IPS-15b (cell line): ENCODE results near the gene SLC46A1.

ENCODE experiments used
- H3K27me3 ChIP-seq: one replicate; pipeline ENCODE4 v1.6.1; 2013; ENCODE audit warnings: low read length; ENCODE audit not compliant: control insufficient read depth, insufficient read depth
- H3K36me3 ChIP-seq: one replicate; pipeline ENCODE4 v1.6.1; 2013; ENCODE audit warnings: low read length; ENCODE audit not compliant: control insufficient read depth, insufficient read depth
- H3K4me1 ChIP-seq: one replicate; pipeline ENCODE4 v1.6.1; 2013; ENCODE audit warnings: mild to moderate bottlenecking, low read length; ENCODE audit not compliant: control insufficient read depth, insufficient read depth
- H3K4me3 ChIP-seq: one replicate; pipeline ENCODE4 v1.5.1; 2013; ENCODE audit warnings: low read depth, low read length
- H3K9ac ChIP-seq: one replicate; pipeline ENCODE4 v1.6.1; 2013; ENCODE audit warnings: low read depth, mild to moderate bottlenecking, low read length
- H3K9me3 ChIP-seq: one replicate; pipeline ENCODE4 v1.6.1; 2013; ENCODE audit warnings: mild to moderate bottlenecking, low read length; ENCODE audit not compliant: control insufficient read depth, insufficient read depth

SLC46A1 gene

GRCh38 chr17:28402844-28403243 lies 3.2 kb downstream of the SLC46A1 start:
- Histone ChIP-seq H3K27me3 (peaks cover 61% of the 10 kb centered on the region), H3K9ac (no peak overlapping the region), H3K4me3 (no peak overlapping the region), H3K9me3 (no peaks in the 10 kb centered on the region), H3K36me3 (no peaks in the 10 kb centered on the region), H3K4me1 (peaks cover 40% of the 10 kb centered on the region)

- H3K4me1 ChIP-seq: peaks cover 34% of the 10 kb centered on the region
- no peaks in the 10 kb centered on the region for H3K9me3 ChIP-seq
- H3K36me3 ChIP-seq: no peaks in the 10 kb centered on the region
- peaks cover 61% of the 10 kb centered on the region for H3K27me3 ChIP-seq
- H3K9ac ChIP-seq: no peak overlapping the region
- no peak overlapping the region for H3K4me3 ChIP-seq
Observed at GRCh38 chr17:28402224-28402630, 3.8 kb downstream of the SLC46A1 start.

- Histone ChIP-seq H3K9ac (no peak overlapping the region), H3K27me3 (peaks cover 48% of the 10 kb centered on the region), H3K9me3 (no peaks in the 10 kb centered on the region), H3K4me1 (peaks cover 22% of the 10 kb centered on the region), H3K36me3 (no peaks in the 10 kb centered on the region), H3K4me3 (no peak overlapping the region)
Observed at GRCh38 chr17:28399808-28400207, 6.2 kb downstream of the SLC46A1 start.

- Histone ChIP-seq H3K9me3 (no peaks in the 10 kb centered on the region), H3K4me1 (peaks cover 18% of the 10 kb centered on the region), H3K4me3 (no peak overlapping the region), H3K36me3 (no peaks in the 10 kb centered on the region), H3K27me3 (peaks cover 35% of the 10 kb centered on the region), H3K9ac (no peak overlapping the region)
Observed at GRCh38 chr17:28398280-28398981, 7.6 kb downstream of the SLC46A1 start.

GRCh38 chr17:28397687-28398279 lies 8.2 kb downstream of the SLC46A1 start:
- Histone ChIP-seq H3K36me3 (no peaks in the 10 kb centered on the region), H3K4me1 (peaks cover 12% of the 10 kb centered on the region)

GRCh38 chr17:28397275-28397674 lies 8.7 kb downstream of the SLC46A1 start:
- peaks cover 26% of the 10 kb centered on the region for H3K27me3 ChIP-seq
- H3K9me3 ChIP-seq: no peaks in the 10 kb centered on the region
- no peak overlapping the region for H3K4me3 ChIP-seq
- H3K36me3 ChIP-seq: no peaks in the 10 kb centered on the region
- H3K9ac ChIP-seq: no peak overlapping the region
- peaks cover 8% of the 10 kb centered on the region for H3K4me1 ChIP-seq

More at GRCh38 chr17:28397687-28398279, 8.2 kb downstream of the SLC46A1 start:
- H3K27me3 ChIP-seq: peaks cover 29% of the 10 kb centered on the region
- H3K9me3 ChIP-seq: no peaks in the 10 kb centered on the region
- no peak overlapping the region for H3K4me3 ChIP-seq
- H3K9ac ChIP-seq: no peak overlapping the region

- Histone ChIP-seq H3K9me3 (no peaks in the 10 kb centered on the region), H3K36me3 (no peaks in the 10 kb centered on the region), H3K27me3 (peaks cover 21% of the 10 kb centered on the region), H3K9ac (no peak overlapping the region), H3K4me1 (peaks cover 3% of the 10 kb centered on the region), H3K4me3 (no peak overlapping the region)
Observed at GRCh38 chr17:28396635-28397239, 9.3 kb downstream of the SLC46A1 start.

GRCh38 chr17:28395968-28396367 lies 10.0 kb downstream of the SLC46A1 start:
- Histone ChIP-seq H3K4me3 (no peak overlapping the region), H3K27me3 (peaks cover 17% of the 10 kb centered on the region), H3K4me1 (no peaks in the 10 kb centered on the region), H3K36me3 (no peaks in the 10 kb centered on the region), H3K9ac (no peak overlapping the region), H3K9me3 (no peaks in the 10 kb centered on the region)

GRCh38 chr17:28395426-28395825 lies 10.6 kb downstream of the SLC46A1 start:
- Histone ChIP-seq H3K36me3 (no peaks in the 10 kb centered on the region), H3K27me3 (peaks cover 14% of the 10 kb centered on the region), H3K9me3 (no peaks in the 10 kb centered on the region), H3K4me3 (no peak overlapping the region), H3K4me1 (no peaks in the 10 kb centered on the region), H3K9ac (no peak overlapping the region)

- Histone ChIP-seq H3K9ac (no peak overlapping the region), H3K36me3 (no peaks in the 10 kb centered on the region), H3K4me3 (no peak overlapping the region), H3K4me1 (no peaks in the 10 kb centered on the region), H3K9me3 (no peaks in the 10 kb centered on the region), H3K27me3 (peaks cover 10% of the 10 kb centered on the region)
Observed at GRCh38 chr17:28394337-28395116, 11.5 kb downstream of the SLC46A1 start.

GRCh38 chr17:28392491-28392890 lies 13.5 kb downstream of the SLC46A1 start:
- Histone ChIP-seq H3K27me3 (peaks cover 11% of the 10 kb centered on the region), H3K36me3 (no peaks in the 10 kb centered on the region), H3K9me3 (no peaks in the 10 kb centered on the region), H3K4me3 (no peak overlapping the region), H3K9ac (no peak overlapping the region), H3K4me1 (no peaks in the 10 kb centered on the region)
